Uterus (tissue), 2 donors: ENCODE data around the gene CPOX.

Experiments used
- CTCF ChIP-seq, 4 experiments: fragments of 200-600 bp in 2 of 4; fragments of 450-650 bp in 2 of 4; sonication (generic) in 2 of 4; IDR thresholded peaks; one replicate each; pipeline ENCODE4 v1.5.1; 2016 to 2019; ENCODE audit warnings: antibody characterized with exemption in 4 of 4, mild to moderate bottlenecking in 2 of 4, moderate library complexity in 1 of 4
- POLR2A ChIP-seq, 2 donors: fragments of 450-650 bp; IDR thresholded peaks; one replicate each; pipeline ENCODE4 v1.6.1; 2016; ENCODE audit warnings: antibody characterized with exemption in 2 of 2, mild to moderate bottlenecking in 1 of 2, moderate library complexity in 1 of 2

GRCh38 chr3:98555025-98555379 is 38.4 kb downstream of the CPOX start:
- TF ChIP-seq POLR2A (IDR thresholded peaks at IDR 0.05) (no peak), CTCF (IDR thresholded peaks at IDR 0.05) (no peak)
